HEK293 (cell line): ENCODE measurements around the gene PIK3IP1.

Experiments
- CTCF ChIA-PET: fragments of 350-600 bp; formaldehyde crosslinking; extraction: SDS; loops from one replicate; lab custom pipeline; 2021; ENCODE audit warnings: antibody characterized with exemption; lab: Yijun Ruan, JAX
- POLR2A ChIA-PET: fragments of 300-600 bp; formaldehyde crosslinking; extraction: SDS; loops from one replicate; lab custom pipeline; 2020; ENCODE audit warnings: antibody characterized with exemption, inconsistent platforms; lab: Yijun Ruan, JAX
- H3K27ac ChIP-seq: fragments of 200-500 bp; sonication (Bioruptor generic); 2 replicates; pipeline ENCODE4 v1.5.1; 2014; ENCODE audit warnings: low read depth, low read length, control low read depth, inconsistent platforms; ENCODE audit errors: extremely low read depth
- H3K36me3 ChIP-seq, 2 experiments: fragments of 200-500 bp in 1 of 2; sonication (Bioruptor generic) in 1 of 2; 1 replicate in 1 of 2; 2 replicates in 1 of 2; pipeline ENCODE4 v1.5.1; 2014 to 2017; ENCODE audit warnings: inconsistent platforms in 2 of 2, low read length in 2 of 2; ENCODE audit not compliant: control insufficient read depth in 2 of 2, insufficient read depth in 1 of 2
- H3K4me1 ChIP-seq: fragments of 200-500 bp; sonication (Bioruptor generic); 2 replicates; pipeline ENCODE4 v1.5.1; 2014; ENCODE audit warnings: mild to moderate bottlenecking, low read length, inconsistent platforms; ENCODE audit not compliant: control insufficient read depth, insufficient read depth
- H3K4me3 ChIP-seq: 2 replicates; pipeline ENCODE4 v1.5.1; 2011; ENCODE audit warnings: low read depth, mild to moderate bottlenecking, control low read depth, low read length, moderate library complexity
- H3K9me3 ChIP-seq: fragments of 200-500 bp; sonication (Bioruptor generic); 2 replicates; pipeline ENCODE4 v1.5.1; 2014; ENCODE audit warnings: low read depth, low read length, inconsistent platforms; ENCODE audit not compliant: control insufficient read depth, insufficient read depth
- CTCF ChIP-seq: fragments of 450-650 bp; formaldehyde crosslinking; IDR thresholded peaks from 2 replicates; pipeline ENCODE4 v1.5.1; 2016; ENCODE audit warnings: missing biosample characterization, missing genetic modification characterization
- HOXC10 ChIP-seq: sonication (generic); formaldehyde crosslinking; IDR thresholded peaks from 2 replicates; pipeline ENCODE4 v1.8.1; 2023; ENCODE audit warnings: mild to moderate bottlenecking, missing genetic modification reagents
- PATZ1 ChIP-seq: fragments of 450-650 bp; formaldehyde crosslinking; IDR thresholded peaks from 2 replicates; pipeline ENCODE4 v1.5.1; 2016; ENCODE audit warnings: missing biosample characterization, missing genetic modification characterization
- SCRT1 ChIP-seq: fragments of 450-650 bp; formaldehyde crosslinking; IDR thresholded peaks from 2 replicates; pipeline ENCODE4 v1.5.1; 2016; ENCODE audit warnings: missing biosample characterization, missing genetic modification characterization, borderline replicate concordance
- SCRT2 ChIP-seq: fragments of 450-650 bp; formaldehyde crosslinking; IDR thresholded peaks from 2 replicates; pipeline ENCODE4 v1.5.1; 2016; ENCODE audit warnings: missing biosample characterization, missing genetic modification characterization
- TRIM28 ChIP-seq: IDR thresholded peaks from 2 replicates; pipeline ENCODE4 v1.6.1; 2011; ENCODE audit warnings: low read length, control low read depth, borderline replicate concordance
- TSHZ1 ChIP-seq: fragments of 450-650 bp; formaldehyde crosslinking; IDR thresholded peaks from 2 replicates; pipeline ENCODE4 v1.5.1; 2016; ENCODE audit warnings: missing biosample characterization, missing genetic modification characterization, borderline replicate concordance
- ZBTB26 ChIP-seq: fragments of 450-650 bp; formaldehyde crosslinking; optimal IDR thresholded peaks from 2 replicates; pipeline ENCODE3; 2016; ENCODE audit warnings: missing biosample characterization, mild to moderate bottlenecking, missing genetic modification characterization
- ZIC2 ChIP-seq: fragments of 450-650 bp; formaldehyde crosslinking; IDR thresholded peaks from 2 replicates; pipeline ENCODE4 v1.5.1; 2016; ENCODE audit warnings: missing biosample characterization, missing genetic modification characterization
- ZNF140 ChIP-seq: fragments of 450-650 bp; formaldehyde crosslinking; IDR thresholded peaks from 2 replicates; pipeline ENCODE4 v1.5.1; 2016; ENCODE audit warnings: missing biosample characterization, missing genetic modification characterization
- ZNF16 ChIP-seq: fragments of 450-650 bp; formaldehyde crosslinking; IDR thresholded peaks from 2 replicates; pipeline ENCODE4 v1.5.1; 2016; ENCODE audit warnings: low read depth, missing biosample characterization, missing genetic modification characterization
- ZNF292 ChIP-seq: fragments of 450-650 bp; formaldehyde crosslinking; IDR thresholded peaks from 2 replicates; pipeline ENCODE4 v1.5.1; 2016; ENCODE audit warnings: low read depth, missing biosample characterization, missing genetic modification characterization, borderline replicate concordance
- ZNF530 ChIP-seq: fragments of 450-650 bp; formaldehyde crosslinking; IDR thresholded peaks from 2 replicates; pipeline ENCODE4 v1.5.1; 2016; ENCODE audit warnings: low read depth, missing biosample characterization, missing genetic modification characterization
- ZNF558 ChIP-seq: fragments of 450-650 bp; formaldehyde crosslinking; IDR thresholded peaks from 2 replicates; pipeline ENCODE4 v1.5.1; 2016; ENCODE audit warnings: missing biosample characterization, missing genetic modification characterization
- ZNF660 ChIP-seq: fragments of 450-650 bp; IDR thresholded peaks from 2 replicates; pipeline ENCODE4 v1.5.1; 2018; ENCODE audit warnings: missing biosample characterization, mild to moderate bottlenecking, missing genetic modification characterization
- ZNF843 ChIP-seq: fragments of 450-650 bp; formaldehyde crosslinking; IDR thresholded peaks from 2 replicates; pipeline ENCODE4 v1.5.1; 2016; ENCODE audit warnings: missing biosample characterization, missing genetic modification characterization

PIK3IP1 gene

GRCh38 chr22:31328544-31328960, 36.3 kb upstream of the PIK3IP1 start (continued):
- no peak for TF ChIP-seq TSHZ1
- TF ChIP-seq, all 188 proteins: peak for 0

- H3K4me1 ChIP-seq, result no peaks in the 10 kb centered on the region
- ChIA-PET POLR2A (no interaction called here), CTCF (interaction anchor here (3.9 kb wide), 1 partner anchor 15 kb away, joined by 28 read pairs; no protein-coding TSS in a partner anchor)
- no peaks in the 10 kb centered on the region for H3K9me3 ChIP-seq
- no peak overlapping the region for H3K4me3 ChIP-seq
- H3K36me3 ChIP-seq, result peaks cover 51 to 77% of the 10 kb centered on the region in 2 experiments
- H3K27ac ChIP-seq, result no peak overlapping the region
- TF ChIP-seq ZNF140 (tag by site-specific recombination) (no peak), SCRT2 (tag by site-specific recombination) (peak; percentile 70; the same call in 1 of the 2 replicates), ZNF558 (tag by site-specific recombination) (no peak), CTCF (tag by site-specific recombination) (no peak), ZIC2 (tag by site-specific recombination) (peak; percentile 58), SCRT1 (0 out of 2 replicates have a peak, but pooled peaks have one; percentile 23), HOXC10 (CRISPR knock-in tag) (no peak), ZNF16 (tag by site-specific recombination) (no peak), TRIM28 (no peak), ZNF530 (no peak)
Measured at GRCh38 chr22:31327806-31328543, 35.7 kb upstream of the PIK3IP1 start.

- no peaks in the 10 kb centered on the region for H3K9me3 ChIP-seq
- TF ChIP-seq ZBTB26 (tag by site-specific recombination), result no peak
- peak; percentile 80 for TF ChIP-seq PATZ1 (tag by site-specific recombination)
- TF ChIP-seq ZNF660 (tag by site-specific recombination), result no peak
- no peak for TF ChIP-seq ZNF843 (tag by site-specific recombination)
- TF ChIP-seq ZNF292, result no peak
- TF ChIP-seq, all 188 proteins: peak for 1
- H3K36me3 ChIP-seq, result peaks cover 42 to 66% of the 10 kb centered on the region in 2 experiments
- no peak overlapping the region for H3K27ac ChIP-seq
- ChIA-PET CTCF (interaction anchor here (0.7 to 3.9 kb wide), 2 partner anchors 14 to 18 kb away, joined by 4 to 28 read pairs; no protein-coding TSS in a partner anchor), POLR2A (interaction anchor here (0.5 to 1.3 kb wide), 2 partner anchors 20 to 419 kb away, joined by 3 to 4 read pairs; partner anchors contain the start of gene PATZ1)
- no peaks in the 10 kb centered on the region for H3K4me1 ChIP-seq
- H3K4me3 ChIP-seq, result no peak overlapping the region
Measured at GRCh38 chr22:31326877-31327276, 34.6 kb upstream of the PIK3IP1 start.
